ENCODE measurements around the gene FOCAD. TPM values are rescaled to one million over a fixed set of nuclear protein-coding genes. Genes with fewer than 3 reads are reported as not detected.

The FOCAD gene
- total RNA-seq, 1 donor: 45.6 TPM

GRCh38 chr9:20978249-20978648, 294.2 kb downstream of the FOCAD start:
- H3K4me2 ChIP-seq (ENCODE audit: insufficient read depth, low read length): no peak overlapping the region
- H3K4me3 ChIP-seq (ENCODE audit: insufficient read depth, low read length): no peak overlapping the region
- DNase-seq (ENCODE audit: insufficient read length, low spot score, missing footprints): no peak
- peaks cover 9% of the 10 kb centered on the region for H3K36me3 ChIP-seq (ENCODE audit: insufficient read depth, low read length)
- no peak overlapping the region for H2AFZ ChIP-seq (ENCODE audit: low read length)
- no peaks in the 10 kb centered on the region for H3K9me3 ChIP-seq (ENCODE audit: low read depth, low read length)
- no peak for TF ChIP-seq CTCF (IDR thresholded peaks at IDR 0.05; ENCODE audit: extremely low read depth, low read depth, low read length)
- H3K27me3 ChIP-seq (ENCODE audit: insufficient read depth, low read length): no peaks in the 10 kb centered on the region
- H3K27ac ChIP-seq (ENCODE audit: low read depth, low read length): no peak overlapping the region
- no peaks in the 10 kb centered on the region for H4K20me1 ChIP-seq (ENCODE audit: insufficient read depth, low read length)
- peaks cover 21% of the 10 kb centered on the region for H3K4me1 ChIP-seq (ENCODE audit: insufficient read depth, low read length)
- H3K79me2 ChIP-seq (ENCODE audit: insufficient read depth, low read length): no peaks in the 10 kb centered on the region

- Histone ChIP-seq H2AFZ (ENCODE audit: low read length) (no peak overlapping the region), H3K4me3 (ENCODE audit: insufficient read depth, low read length) (peak overlapping the region; percentile 13), H3K36me3 (ENCODE audit: insufficient read depth, low read length) (peaks cover 9% of the 10 kb centered on the region), H3K79me2 (ENCODE audit: insufficient read depth, low read length) (no peaks in the 10 kb centered on the region), H3K4me2 (ENCODE audit: insufficient read depth, low read length) (peak overlapping the region; percentile 53), H4K20me1 (ENCODE audit: insufficient read depth, low read length) (no peaks in the 10 kb centered on the region), H3K27ac (ENCODE audit: low read depth, low read length) (peak overlapping the region; percentile 48), H3K9me3 (ENCODE audit: low read depth, low read length) (no peaks in the 10 kb centered on the region), H3K27me3 (ENCODE audit: insufficient read depth, low read length) (no peaks in the 10 kb centered on the region), H3K4me1 (ENCODE audit: insufficient read depth, low read length) (peaks cover 21% of the 10 kb centered on the region)
- DNase-seq (ENCODE audit: insufficient read length, low spot score, missing footprints): peak; percentile 10
- no peak for TF ChIP-seq CTCF (IDR thresholded peaks at IDR 0.05; ENCODE audit: extremely low read depth, low read depth, low read length)
Observed at GRCh38 chr9:20980832-20981455, 296.9 kb downstream of the FOCAD start.

GRCh38 chr9:20981486-20981885, 297.4 kb downstream of the FOCAD start:
- Histone ChIP-seq H3K4me1 (ENCODE audit: insufficient read depth, low read length) (peaks cover 21% of the 10 kb centered on the region), H3K79me2 (ENCODE audit: insufficient read depth, low read length) (no peaks in the 10 kb centered on the region), H2AFZ (ENCODE audit: low read length) (no peak overlapping the region), H3K27me3 (ENCODE audit: insufficient read depth, low read length) (no peaks in the 10 kb centered on the region), H3K27ac (ENCODE audit: low read depth, low read length) (peak overlapping the region; percentile 48), H3K9me3 (ENCODE audit: low read depth, low read length) (no peaks in the 10 kb centered on the region), H3K4me3 (ENCODE audit: insufficient read depth, low read length) (peak overlapping the region; percentile 1), H3K36me3 (ENCODE audit: insufficient read depth, low read length) (peaks cover 8% of the 10 kb centered on the region), H3K4me2 (ENCODE audit: insufficient read depth, low read length) (peak overlapping the region; percentile 53), H4K20me1 (ENCODE audit: insufficient read depth, low read length) (no peaks in the 10 kb centered on the region)
- TF ChIP-seq CTCF (IDR thresholded peaks at IDR 0.05; ENCODE audit: extremely low read depth, low read depth, low read length): no peak
- peak; percentile 62 for DNase-seq (ENCODE audit: insufficient read length, low spot score, missing footprints)

GRCh38 chr9:20984506-20984905, 300.4 kb downstream of the FOCAD start:
- no peak overlapping the region for H2AFZ ChIP-seq (ENCODE audit: low read length)
- no peak overlapping the region for H3K4me3 ChIP-seq (ENCODE audit: insufficient read depth, low read length)
- no peak overlapping the region for H3K27ac ChIP-seq (ENCODE audit: low read depth, low read length)
- peaks cover 3% of the 10 kb centered on the region for H3K36me3 ChIP-seq (ENCODE audit: insufficient read depth, low read length)
- H3K27me3 ChIP-seq (ENCODE audit: insufficient read depth, low read length): no peaks in the 10 kb centered on the region
- DNase-seq (ENCODE audit: insufficient read length, low spot score, missing footprints): no peak
- no peaks in the 10 kb centered on the region for H3K79me2 ChIP-seq (ENCODE audit: insufficient read depth, low read length)
- TF ChIP-seq CTCF (IDR thresholded peaks at IDR 0.05; ENCODE audit: extremely low read depth, low read depth, low read length): no peak
- no peaks in the 10 kb centered on the region for H4K20me1 ChIP-seq (ENCODE audit: insufficient read depth, low read length)
- no peaks in the 10 kb centered on the region for H3K9me3 ChIP-seq (ENCODE audit: low read depth, low read length)
- no peak overlapping the region for H3K4me2 ChIP-seq (ENCODE audit: insufficient read depth, low read length)
- peaks cover 29% of the 10 kb centered on the region for H3K4me1 ChIP-seq (ENCODE audit: insufficient read depth, low read length)
